H1 (cell line): ENCODE measurements around the gene CACNB1. TPM values are rescaled to one million over a fixed set of nuclear protein-coding genes. Genes with fewer than 3 reads are reported as not detected.

ENCODE experiments used
- CTCF ChIA-PET: fragments of 300-600 bp; sonication (Branson Sonifier 250); formaldehyde crosslinking; loops from one replicate; lab custom pipeline; 2021; ENCODE audit not compliant: partially characterized antibody; lab: Charles Lee
- POLR2A ChIA-PET: fragments of 300-600 bp; sonication (Branson Sonifier 250); formaldehyde crosslinking; loops from one replicate; lab custom pipeline; 2021; ENCODE audit warnings: inconsistent platforms; ENCODE audit not compliant: partially characterized antibody; lab: Charles Lee
- DNase-seq, 2 experiments: peaks; one replicate each; pipeline versions ENCODE4 v3.0.0 to v3.0.0-alpha.2; 2010 to 2022; ENCODE audit warnings: low spot score in 2 of 2, low read depth in 1 of 2, mixed read lengths in 1 of 2
- FAIRE-seq: peaks from 2 replicates; lab custom pipeline; 2011; peaks lifted over from hg19 to GRCh38; lab: Jason Lieb, UNC
- H2AFZ ChIP-seq: 2 replicates; pipeline ENCODE4 v1.8.1; 2012; ENCODE audit warnings: low read length, inconsistent platforms
- H2AK5ac ChIP-seq: 2 replicates; pipeline ENCODE4 v1.6.1; 2013; ENCODE audit warnings: low read depth, low read length
- H2BK120ac ChIP-seq: replicated peaks from 2 replicates; pipeline ENCODE3; 2013; ENCODE audit warnings: low read depth, low read length, inconsistent platforms
- H2BK12ac ChIP-seq: 2 replicates; pipeline ENCODE4 v1.6.1; 2013; ENCODE audit warnings: low read depth, low read length
- H2BK15ac ChIP-seq: 2 replicates; pipeline ENCODE4 v1.6.1; 2013; ENCODE audit warnings: low read length
- H2BK20ac ChIP-seq: 2 replicates; pipeline ENCODE4 v1.6.1; 2013; ENCODE audit warnings: low read length
- H2BK5ac ChIP-seq: 2 replicates; pipeline ENCODE4 v1.6.1; 2013; ENCODE audit warnings: low read depth, low read length
- H3K14ac ChIP-seq: 2 replicates; pipeline ENCODE4 v1.6.1; 2013; ENCODE audit warnings: inconsistent platforms; ENCODE audit not compliant: insufficient read length
- H3K18ac ChIP-seq: 2 replicates; pipeline ENCODE4 v1.6.1; 2013; ENCODE audit warnings: low read length; ENCODE audit errors: extremely low read depth
- H3K23ac ChIP-seq: 2 replicates; pipeline ENCODE4 v1.6.1; 2013; ENCODE audit warnings: inconsistent platforms; ENCODE audit not compliant: insufficient read length
- H3K23me2 ChIP-seq: 2 replicates; pipeline ENCODE4 v1.6.1; 2013; ENCODE audit warnings: low read depth, low read length
- H3K27ac ChIP-seq: 2 replicates; pipeline ENCODE4 v1.6.1; 2011; ENCODE audit warnings: low read depth, low read length, inconsistent platforms
- H3K27me3 ChIP-seq, 4 experiments: replicated peaks in 1 of 4; 1 replicate in 1 of 4; 2 replicates in 3 of 4; pipeline versions ENCODE4 v1.6.1 to v1.8.1; 2011 to 2013; ENCODE audit warnings: low read length in 3 of 4, mild to moderate bottlenecking in 3 of 4, inconsistent platforms in 2 of 4, mixed read lengths in 2 of 4, moderate library complexity in 1 of 4; ENCODE audit not compliant: control insufficient read depth in 3 of 4, insufficient read depth in 3 of 4; ENCODE audit errors: extremely low read depth in 1 of 4
- H3K36me3 ChIP-seq, 4 experiments: 2 replicates each; pipeline versions ENCODE4 v1.6.1 to v1.8.1; 2011 to 2013; ENCODE audit warnings: mild to moderate bottlenecking in 4 of 4, low read length in 3 of 4, moderate library complexity in 2 of 4, control low read depth in 1 of 4, inconsistent platforms in 1 of 4; ENCODE audit not compliant: insufficient read depth in 4 of 4, control insufficient read depth in 2 of 4
- H3K4ac ChIP-seq: replicated peaks from 2 replicates; pipeline ENCODE3; 2013; ENCODE audit warnings: low read length, low read depth, mixed read lengths, inconsistent platforms; ENCODE audit not compliant: insufficient read length
- H3K4me1 ChIP-seq, 4 experiments: replicated peaks in 1 of 4; 1 replicate in 1 of 4; 2 replicates in 3 of 4; pipeline versions ENCODE4 v1.6.1 to v1.8.1; 2011 to 2013; ENCODE audit warnings: low read length in 3 of 4, inconsistent platforms in 2 of 4, mixed read lengths in 1 of 4; ENCODE audit not compliant: insufficient read depth in 4 of 4, control insufficient read depth in 3 of 4
- H3K4me2 ChIP-seq, 2 experiments: 2 replicates each; pipeline versions ENCODE4 v1.6.1 to v1.8.1; 2011 to 2013; ENCODE audit warnings: low read depth in 2 of 2, low read length in 2 of 2, control low read depth in 1 of 2, inconsistent platforms in 1 of 2, mild to moderate bottlenecking in 1 of 2; ENCODE audit not compliant: insufficient read depth in 1 of 2
- H3K4me3 ChIP-seq, 4 experiments: fragments of 200-600, 300-600 bp in 1 of 4; sonication (generic), shearing (Covaris generic), sonication (Bioruptor Twin) in 1 of 4; 2 replicates each; pipeline versions ENCODE4 v1.5.1 to v1.8.1; 2011 to 2016; ENCODE audit warnings: low read length in 4 of 4, low read depth in 3 of 4, control low read depth in 2 of 4, inconsistent platforms in 2 of 4, mild to moderate bottlenecking in 2 of 4, mixed read lengths in 1 of 4, moderate library complexity in 1 of 4; ENCODE audit not compliant: insufficient read depth in 2 of 4; ENCODE audit errors: extremely low read depth in 1 of 4
- H3K56ac ChIP-seq: replicated peaks from 2 replicates; pipeline ENCODE3; 2013; ENCODE audit warnings: low read depth, mild to moderate bottlenecking, mixed read lengths, low read length, inconsistent platforms; ENCODE audit not compliant: insufficient read length
- H3K79me1 ChIP-seq: 2 replicates; pipeline ENCODE4 v1.6.1; 2013; ENCODE audit warnings: low read depth, low read length, control low read depth
- H3K79me2 ChIP-seq, 2 experiments: 2 replicates each; pipeline versions ENCODE4 v1.6.1 to v1.8.1; 2012 to 2013; ENCODE audit warnings: low read length in 2 of 2, mild to moderate bottlenecking in 2 of 2, inconsistent platforms in 1 of 2; ENCODE audit not compliant: insufficient read depth in 2 of 2, control insufficient read depth in 1 of 2
- H3K9ac ChIP-seq, 4 experiments: replicated peaks in 1 of 4; 1 replicate in 1 of 4; 2 replicates in 3 of 4; pipeline versions ENCODE4 v1.6.1 to v1.8.1; 2011 to 2013; ENCODE audit warnings: low read depth in 3 of 4, low read length in 3 of 4, control low read depth in 2 of 4, mild to moderate bottlenecking in 2 of 4, moderate library complexity in 2 of 4, inconsistent platforms in 1 of 4; ENCODE audit errors: extremely low read depth in 1 of 4
- H3K9me3 ChIP-seq, 2 experiments: 2 replicates each; pipeline versions ENCODE4 v1.6.1 to v1.8.1; 2012 to 2013; ENCODE audit warnings: mild to moderate bottlenecking in 2 of 2, moderate library complexity in 2 of 2, control low read depth in 1 of 2, inconsistent platforms in 1 of 2, low read depth in 1 of 2, low read length in 1 of 2, mixed read lengths in 1 of 2; ENCODE audit not compliant: insufficient read depth in 2 of 2
- H4K20me1 ChIP-seq, 2 experiments: replicated peaks in 1 of 2; 2 replicates each; pipeline versions ENCODE3 to v1.8.1; 2011 to 2013; ENCODE audit warnings: inconsistent platforms in 2 of 2, low read length in 2 of 2, mild to moderate bottlenecking in 1 of 2; ENCODE audit not compliant: insufficient read depth in 2 of 2, control insufficient read depth in 1 of 2
- H4K5ac ChIP-seq: 2 replicates; pipeline ENCODE4 v1.6.1; 2013; ENCODE audit warnings: low read length, low read depth, mixed read lengths, inconsistent platforms; ENCODE audit not compliant: insufficient read length
- H4K8ac ChIP-seq: 2 replicates; pipeline ENCODE4 v1.8.0; 2013; ENCODE audit warnings: mild to moderate bottlenecking, moderate library complexity, low read length, inconsistent platforms; ENCODE audit not compliant: insufficient read depth; ENCODE audit errors: extremely low read depth
- H4K91ac ChIP-seq: replicated peaks from 2 replicates; pipeline ENCODE3; 2013; ENCODE audit warnings: low read length, mixed read lengths, inconsistent platforms; ENCODE audit not compliant: insufficient read length
- ATF3 ChIP-seq: IDR thresholded peaks from 2 replicates; pipeline ENCODE4 v1.6.1; 2011; ENCODE audit warnings: low read depth, mild to moderate bottlenecking, low read length; ENCODE audit not compliant: insufficient read depth
- CEBPB ChIP-seq: IDR thresholded peaks from 2 replicates; pipeline ENCODE4 v1.6.1; 2012; ENCODE audit warnings: low read depth, low read length
- JUND ChIP-seq: IDR thresholded peaks from 2 replicates; pipeline ENCODE4 v1.6.1; 2011; ENCODE audit warnings: mild to moderate bottlenecking, improper control_type of control experiment, low read length
- TAF7 ChIP-seq: optimal IDR thresholded peaks from 2 replicates; pipeline ENCODE3; 2011; ENCODE audit warnings: low read depth, mild to moderate bottlenecking, inconsistent platforms, low read length, moderate library complexity, borderline replicate concordance
- WGBS, 2 experiments: shearing (Covaris generic) in 1 of 2; methylation state at CpG; one replicate each; pipeline versions ENCODE4 v1.1.6 to v1.1.7; 2013 to 2015; ENCODE audit warnings: low lambda C conversion rate in 2 of 2, mixed read lengths in 2 of 2, inconsistent platforms in 1 of 2, low coverage in 1 of 2, missing lambda C conversion rate in 1 of 2; ENCODE audit not compliant: insufficient replicate concordance in 2 of 2, insufficient coverage in 1 of 2, insufficient read length in 1 of 2; ENCODE audit errors: extremely low coverage in 1 of 2, missing lambda C conversion rate in 1 of 2; 5-methylcytosine and 5-hydroxymethylcytosine counted together
- polyA plus RNA-seq, 7 experiments: library from polyadenylated mRNA; depleted of rRNA in 3 of 7; stranded (reverse) in 5 of 7; unstranded in 2 of 7; fragments of >200 nt in 5 of 7; fragments of 200-250 nt in 2 of 7; gene quantifications; 1 replicate in 5 of 7; 2 replicates in 1 of 7; 4 replicates in 1 of 7; pipeline versions ENCODE4 v1.2.1 to v1.2.3, GENCODE V29; 2011 to 2013; ENCODE audit warnings: missing spikeins in 2 of 7, mixed read lengths in 2 of 7
- total RNA-seq: library from RNA; stranded (reverse); fragmentation: NEBNext Ultra II Directional; extraction: Animal tissue kit (Norgen Biotek cat#: 25700); gene quantifications from 2 replicates; pipeline ENCODE4 v1.2.1, GENCODE V29; 2021
- TF ChIP-seq, protein P1 (sequence below): IDR thresholded peaks from 2 replicates; pipeline ENCODE4 v1.6.1; 2012; ENCODE audit warnings: low read length, inconsistent platforms

The CACNB1 gene
- total and polyA plus RNA-seq, 2 of the 8 experiments (the other 6 are each of a cell fraction or from before 2014, with no cell fraction given): 7.2 to 17.8 TPM

- no peak overlapping the region for H2AK5ac ChIP-seq
These were observed 55.4 kb downstream of the CACNB1 start for GRCh38 chr17:39141915-39142664.

More at GRCh38 chr17:39141915-39142664, 55.4 kb downstream of the CACNB1 start:
- Histone ChIP-seq H3K9ac (no peak overlapping the region), H3K4ac (no peak overlapping the region), H3K4me1 (no peaks in the 10 kb centered on the region), H3K18ac (no peak overlapping the region; the same call in 1 of the 2 replicates), H3K56ac (no peak overlapping the region), H3K79me2 (no peaks in the 10 kb centered on the region), H3K27ac (no peak overlapping the region), H4K8ac (no peak overlapping the region), H3K4me3 (no peak overlapping the region), H3K14ac (no peak overlapping the region), H2BK15ac (no peak overlapping the region), H3K23ac (no peak overlapping the region), H2BK120ac (no peak overlapping the region), H2BK20ac (no peak overlapping the region), H3K23me2 (no peaks in the 10 kb centered on the region), H3K36me3 (no peaks in the 10 kb centered on the region), H3K27me3 (no peaks in the 10 kb centered on the region), H3K4me2 (no peak overlapping the region), H2AFZ (no peak overlapping the region), H3K79me1 (no peaks in the 10 kb centered on the region), H4K91ac (no peak overlapping the region), H2BK5ac (no peak overlapping the region), H3K9me3 (no peaks in the 10 kb centered on the region), H2BK12ac (0 out of 2 replicates have a peak overlapping the region, but pooled peaks have one; percentile 39), H4K20me1 (no peaks in the 10 kb centered on the region), H4K5ac (no peak overlapping the region)
- WGBS, 2 experiments: 91% methylated on average over 11 of the region's 11 CpGs; no CpG with 5 or more reads in 1 of the 2 experiments
- POLR2A ChIA-PET: interaction anchor here (1.5 kb wide), 1 partner anchor 11 kb away, joined by 3 read pairs; no protein-coding TSS in a partner anchor
- TF ChIP-seq ATF3: no peak
- TF ChIP-seq CEBPB: 0 out of 2 replicates have a peak, but pooled peaks have one; percentile 2
- no peak for TF ChIP-seq TAF7
- no peak for TF ChIP-seq JUND
- TF ChIP-seq, protein P1, sequence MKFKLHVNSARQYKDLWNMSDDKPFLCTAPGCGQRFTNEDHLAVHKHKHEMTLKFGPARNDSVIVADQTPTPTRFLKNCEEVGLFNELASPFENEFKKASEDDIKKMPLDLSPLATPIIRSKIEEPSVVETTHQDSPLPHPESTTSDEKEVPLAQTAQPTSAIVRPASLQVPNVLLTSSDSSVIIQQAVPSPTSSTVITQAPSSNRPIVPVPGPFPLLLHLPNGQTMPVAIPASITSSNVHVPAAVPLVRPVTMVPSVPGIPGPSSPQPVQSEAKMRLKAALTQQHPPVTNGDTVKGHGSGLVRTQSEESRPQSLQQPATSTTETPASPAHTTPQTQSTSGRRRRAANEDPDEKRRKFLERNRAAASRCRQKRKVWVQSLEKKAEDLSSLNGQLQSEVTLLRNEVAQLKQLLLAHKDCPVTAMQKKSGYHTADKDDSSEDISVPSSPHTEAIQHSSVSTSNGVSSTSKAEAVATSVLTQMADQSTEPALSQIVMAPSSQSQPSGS: no peak
- no peak for FAIRE-seq
- CTCF ChIA-PET: interaction anchor here (3.7 kb wide), 1 partner anchor 24 kb away, joined by 23 read pairs; the partner anchor contains the start of gene ARL5C
- no peak for DNase-seq
